ENCODE measurements around the gene PITPNM3. TPM values are rescaled to one million over a fixed set of nuclear protein-coding genes. Genes with fewer than 3 reads are reported as not detected.

PITPNM3 gene
- polyA plus RNA-seq, 1 donor from 2014 or later: 3.0 TPM

- TF ChIP-seq CTCF (IDR thresholded peaks at IDR 0.05; ENCODE audit: poor library complexity, severe bottlenecking) (no peak), SMC3 (conservative IDR thresholded peaks at IDR 0.05; ENCODE audit: poor library complexity) (no peak), POLR2AphosphoS5 (IDR thresholded peaks at IDR 0.05) (no peak), MXI1 (conservative IDR thresholded peaks at IDR 0.05; ENCODE audit: poor library complexity, severe bottlenecking) (no peak), TAF1 (IDR thresholded peaks at IDR 0.05; ENCODE audit: low read depth) (no peak), EP300 (conservative IDR thresholded peaks at IDR 0.05; ENCODE audit: poor library complexity, severe bottlenecking) (no peak)
- H3K79me2 ChIP-seq (replicated peaks; ENCODE audit: insufficient read depth, low read length): no peaks in the 10 kb centered on the region
- no peaks in the 10 kb centered on the region for H3K9me3 ChIP-seq (ENCODE audit: low read length)
- no peak overlapping the region for H2AFZ ChIP-seq (ENCODE audit: low read depth, low read length)
- no peaks in the 10 kb centered on the region for H3K36me3 ChIP-seq (ENCODE audit: insufficient read depth, low read length)
- no peak overlapping the region for H3K9ac ChIP-seq (ENCODE audit: low read length)
- no peaks in the 10 kb centered on the region for H3K27me3 ChIP-seq (ENCODE audit: insufficient read depth, low read depth, low read length)
- H4K20me1 ChIP-seq (ENCODE audit: insufficient read depth): no peaks in the 10 kb centered on the region
- H3K4me3 ChIP-seq (ENCODE audit: low read length): no peak overlapping the region
- no peaks in the 10 kb centered on the region for H3K9me2 ChIP-seq (ENCODE audit: insufficient read depth, low read length)
- no peak overlapping the region for H3K27ac ChIP-seq (ENCODE audit: low read length)
- H3F3A ChIP-seq (ENCODE audit: insufficient read depth, low read length, poor library complexity, severe bottlenecking): no peaks in the 10 kb centered on the region
- H3K4me2 ChIP-seq (ENCODE audit: low read length): no peak overlapping the region
Measured at GRCh38 chr17:6534846-6535514, 21.4 kb downstream of the PITPNM3 start.

- H3K9me3 ChIP-seq (ENCODE audit: low read length): no peaks in the 10 kb centered on the region
- no peaks in the 10 kb centered on the region for H3K9me2 ChIP-seq (ENCODE audit: insufficient read depth, low read length)
- no peaks in the 10 kb centered on the region for H3F3A ChIP-seq (ENCODE audit: insufficient read depth, low read length, poor library complexity, severe bottlenecking)
- H3K36me3 ChIP-seq (ENCODE audit: insufficient read depth, low read length): no peaks in the 10 kb centered on the region
- H3K27ac ChIP-seq (ENCODE audit: low read length): no peak overlapping the region
- no peaks in the 10 kb centered on the region for H3K27me3 ChIP-seq (ENCODE audit: insufficient read depth, low read depth, low read length)
- H3K9ac ChIP-seq (ENCODE audit: low read length): no peak overlapping the region
- no peaks in the 10 kb centered on the region for H3K79me2 ChIP-seq (replicated peaks; ENCODE audit: insufficient read depth, low read length)
- no peak for TF ChIP-seq EZH2 (IDR thresholded peaks at IDR 0.05; ENCODE audit: borderline replicate concordance, insufficient read depth, low read length, poor library complexity, severe bottlenecking)
- no peak for TF ChIP-seq RAD21 (conservative IDR thresholded peaks at IDR 0.05)
- no peak for TF ChIP-seq TAF1 (IDR thresholded peaks at IDR 0.05; ENCODE audit: low read depth)
- TF ChIP-seq CTCF (IDR thresholded peaks at IDR 0.05; ENCODE audit: poor library complexity, severe bottlenecking): no peak
- TF ChIP-seq POLR2AphosphoS5 (IDR thresholded peaks at IDR 0.05): no peak
- no peak for TF ChIP-seq SMC3 (conservative IDR thresholded peaks at IDR 0.05; ENCODE audit: poor library complexity)
- no peak for TF ChIP-seq MXI1 (conservative IDR thresholded peaks at IDR 0.05; ENCODE audit: poor library complexity, severe bottlenecking)
- no peaks in the 10 kb centered on the region for H4K20me1 ChIP-seq (ENCODE audit: insufficient read depth)
- no peak overlapping the region for H2AFZ ChIP-seq (ENCODE audit: low read depth, low read length)
- H3K4me3 ChIP-seq (ENCODE audit: low read length): no peak overlapping the region
- H3K4me2 ChIP-seq (ENCODE audit: low read length): no peak overlapping the region
Measured at GRCh38 chr17:6532441-6532885, 23.9 kb downstream of the PITPNM3 start.

- no peak overlapping the region for H2AFZ ChIP-seq (ENCODE audit: low read depth, low read length)
- no peak overlapping the region for H3K9ac ChIP-seq (ENCODE audit: low read length)
- no peaks in the 10 kb centered on the region for H4K20me1 ChIP-seq (ENCODE audit: insufficient read depth)
- no peaks in the 10 kb centered on the region for H3K36me3 ChIP-seq (ENCODE audit: insufficient read depth, low read length)
- no peak for TF ChIP-seq RAD21 (conservative IDR thresholded peaks at IDR 0.05)
- TF ChIP-seq SMC3 (conservative IDR thresholded peaks at IDR 0.05; ENCODE audit: poor library complexity): no peak
- TF ChIP-seq TAF1 (IDR thresholded peaks at IDR 0.05; ENCODE audit: low read depth): no peak
- TF ChIP-seq EP300 (conservative IDR thresholded peaks at IDR 0.05; ENCODE audit: poor library complexity, severe bottlenecking): no peak
- no peak for TF ChIP-seq EZH2 (IDR thresholded peaks at IDR 0.05; ENCODE audit: borderline replicate concordance, insufficient read depth, low read length, poor library complexity, severe bottlenecking)
- TF ChIP-seq CTCF (IDR thresholded peaks at IDR 0.05; ENCODE audit: poor library complexity, severe bottlenecking): no peak
- H3F3A ChIP-seq (ENCODE audit: insufficient read depth, low read length, poor library complexity, severe bottlenecking): no peaks in the 10 kb centered on the region
- H3K27ac ChIP-seq (ENCODE audit: low read length): no peak overlapping the region
- no peaks in the 10 kb centered on the region for H3K9me3 ChIP-seq (ENCODE audit: low read length)
- no peak overlapping the region for H3K4me2 ChIP-seq (ENCODE audit: low read length)
- no peaks in the 10 kb centered on the region for H3K9me2 ChIP-seq (ENCODE audit: insufficient read depth, low read length)
- no peaks in the 10 kb centered on the region for H3K79me2 ChIP-seq (replicated peaks; ENCODE audit: insufficient read depth, low read length)
- H3K4me3 ChIP-seq (ENCODE audit: low read length): no peak overlapping the region
- no peaks in the 10 kb centered on the region for H3K27me3 ChIP-seq (ENCODE audit: insufficient read depth, low read depth, low read length)
Measured at GRCh38 chr17:6531575-6531974, 24.8 kb downstream of the PITPNM3 start.
